Skin epidermis (tissue), 12 donors: Measurements from ENCODE around the gene TRAF7.

Source experiments
- H3K27ac ChIP-seq, 21 experiments: fragments of 200-600 bp; sonication (generic) in 11 of 21; one replicate each; pipeline ENCODE4 v1.5.0; 2020; ENCODE audit warnings: mild to moderate bottlenecking in 3 of 21, inconsistent platforms in 2 of 21, moderate library complexity in 2 of 21
- H3K4me3 ChIP-seq, 7 experiments: fragments of 200-600 bp; sonication (generic) in 2 of 7; one replicate each; pipeline ENCODE4 v1.5.0; 2020; ENCODE audit warnings: inconsistent platforms in 2 of 7, mild to moderate bottlenecking in 2 of 7, moderate library complexity in 1 of 7

TRAF7 gene

DNA sequence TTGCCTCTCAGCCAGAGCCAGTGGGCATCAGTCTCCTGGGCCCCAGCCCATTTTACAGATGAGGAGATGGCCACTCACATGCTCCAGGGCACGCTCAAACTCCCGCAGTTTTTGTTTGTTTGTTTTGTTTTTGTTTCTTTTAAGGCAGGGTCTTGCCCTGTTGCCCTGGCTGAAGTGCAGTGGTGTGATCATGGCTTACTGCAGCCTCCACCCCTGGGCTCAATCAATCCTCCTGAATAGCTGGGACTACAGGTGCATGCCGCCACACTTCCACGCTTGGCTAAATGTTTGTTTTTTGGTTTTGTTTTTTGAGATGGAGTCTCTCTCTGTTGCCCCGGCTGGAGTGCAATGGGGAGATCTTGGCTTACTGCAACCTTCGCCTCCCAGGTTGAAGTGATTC lies 71.3 kb downstream of the TRAF7 start:
- peak overlapping the region in 1 of 21 experiments; percentile 41 for H3K27ac ChIP-seq
- no peak overlapping the region for H3K4me3 ChIP-seq
